ENCODE data around the gene MYOM3. TPM values are rescaled to one million over a fixed set of nuclear protein-coding genes. Genes with fewer than 3 reads are reported as not detected.

The MYOM3 gene
- total and polyA plus RNA-seq, 2 of the 13 experiments (the other 11 are each of a cell fraction or from before 2014, with no cell fraction given) = 5.8 to 15.3 TPM

- TF ChIP-seq IRF2 (CRISPR knock-in tag; IDR thresholded peaks at IDR 0.05) = peak; percentile 25; the same call in 1 of the 2 replicates
- TF ChIP-seq CREB1 (IDR thresholded peaks at IDR 0.05) = no peak
- TF ChIP-seq CREB1 (CRISPR knock-in tag; IDR thresholded peaks at IDR 0.05) = peak; percentile 66
- peak; percentile 48; the same call in 1 of the 2 replicates for TF ChIP-seq ZNF205 (CRISPR knock-in tag; IDR thresholded peaks at IDR 0.05)
- no peak for TF ChIP-seq ZNF496 (CRISPR knock-in tag; IDR thresholded peaks at IDR 0.05; ENCODE audit: insufficient replicate concordance)
- TF ChIP-seq BHLHE40 (IDR thresholded peaks at IDR 0.05; ENCODE audit: low read length) = no peak
- 0 out of 2 replicates have a peak, but pooled peaks have one; percentile 7 for TF ChIP-seq ZNF878 (CRISPR knock-in tag; IDR thresholded peaks at IDR 0.05)
- peak; percentile 51; the same call in 1 of the 2 replicates for TF ChIP-seq NCOA2 (CRISPR knock-in tag; IDR thresholded peaks at IDR 0.05)
- TF ChIP-seq ZNF558 (CRISPR knock-in tag; IDR thresholded peaks at IDR 0.05; ENCODE audit: borderline replicate concordance) = peak; percentile 85; the same call in 1 of the 2 replicates
- TF ChIP-seq MAF1 (CRISPR knock-in tag; IDR thresholded peaks at IDR 0.05; ENCODE audit: borderline replicate concordance) = no peak
- 0 out of 2 replicates have a peak, but pooled peaks have one; percentile 37 for TF ChIP-seq NR2C2 (CRISPR knock-in tag; IDR thresholded peaks at IDR 0.05; ENCODE audit: borderline replicate concordance)
- TF ChIP-seq SALL2 (CRISPR knock-in tag; IDR thresholded peaks at IDR 0.05) = no peak; the same call in 1 of the 2 replicates
- TF ChIP-seq ZNF441 (CRISPR knock-in tag; IDR thresholded peaks at IDR 0.05; ENCODE audit: borderline replicate concordance) = 0 out of 2 replicates have a peak, but pooled peaks have one; percentile 48
- TF ChIP-seq ZNF792 (CRISPR knock-in tag; IDR thresholded peaks at IDR 0.05) = no peak
- TF ChIP-seq ATF1 (CRISPR knock-in tag; IDR thresholded peaks at IDR 0.05) = no peak
- no peak for TF ChIP-seq CENPBD1 (CRISPR knock-in tag; IDR thresholded peaks at IDR 0.05; ENCODE audit: borderline replicate concordance, low read depth)
- TF ChIP-seq ZNF615 (CRISPR knock-in tag; IDR thresholded peaks at IDR 0.05; ENCODE audit: borderline replicate concordance) = no peak
- TF ChIP-seq ZNF10 (CRISPR knock-in tag; IDR thresholded peaks at IDR 0.05; ENCODE audit: borderline replicate concordance, low read depth) = no peak
- TF ChIP-seq HNRNPL (IDR thresholded peaks at IDR 0.05; ENCODE audit: low read depth, low read length) = 0 out of 2 replicates have a peak, but pooled peaks have one; percentile 7
- peak; percentile 100 for TF ChIP-seq PATZ1 (CRISPR knock-in tag; IDR thresholded peaks at IDR 0.05)
- no peak for TF ChIP-seq ZNF44 (CRISPR knock-in tag; IDR thresholded peaks at IDR 0.05)
- TF ChIP-seq JDP2 (CRISPR knock-in tag; IDR thresholded peaks at IDR 0.05; ENCODE audit: borderline replicate concordance) = no peak
- TF ChIP-seq MED1 (CRISPR knock-in tag; IDR thresholded peaks at IDR 0.05) = peak; percentile 42
- no peak for TF ChIP-seq TRAFD1 (CRISPR knock-in tag; IDR thresholded peaks at IDR 0.05; ENCODE audit: borderline replicate concordance)
- TF ChIP-seq GFI1 (CRISPR knock-in tag; IDR thresholded peaks at IDR 0.05; ENCODE audit: borderline replicate concordance) = peak; percentile 34; the same call in 1 of the 2 replicates
- no peak for TF ChIP-seq NBN (conservative IDR thresholded peaks at IDR 0.05)
- TF ChIP-seq JUND (CRISPR knock-in tag; IDR thresholded peaks at IDR 0.05) = no peak
Measured at GRCh38 chr1:24108334-24109165, 3.4 kb downstream of the MYOM3 start (continued).

All from HepG2 (cell line).